AG09319 (cell line): ENCODE results near the gene RPS6KL1.

Experiments used
- DNase-seq: peaks from one replicate; pipeline ENCODE4 v3.0.0-alpha.2; 2010; ENCODE audit warnings: low read depth; ENCODE audit errors: extremely low read depth
- CTCF ChIP-seq: IDR thresholded peaks from 2 replicates; pipeline ENCODE4 v1.5.1; 2011; ENCODE audit warnings: low read depth, mild to moderate bottlenecking, inconsistent platforms, low read length, moderate library complexity

Gene RPS6KL1

GRCh38 chr14:74955229-74956026 lies 32.4 kb upstream of the RPS6KL1 start, which contains the start of gene PGF:
PGF (minus strand) TSS chr14:74955597; CDS start chr14:74955242, 355 bp downstream.
- DNase-seq = no peak
- no peak for TF ChIP-seq CTCF

- DNase-seq = no peak
These were observed 31.8 kb upstream of the RPS6KL1 start for GRCh38 chr14:74954947-74955228.

GRCh38 chr14:74954232-74954946 lies 31.3 kb upstream of the RPS6KL1 start:
- no peak for DNase-seq
- TF ChIP-seq CTCF = no peak

More at GRCh38 chr14:74954947-74955228, 31.8 kb upstream of the RPS6KL1 start:
- TF ChIP-seq CTCF = no peak

- DNase-seq = no peak
- no peak for TF ChIP-seq CTCF
These were observed 30.6 kb upstream of the RPS6KL1 start for GRCh38 chr14:74953686-74954085.

- TF ChIP-seq CTCF = peak; percentile 5
- no peak for DNase-seq
These were observed 29.8 kb upstream of the RPS6KL1 start for GRCh38 chr14:74952697-74953484.

- no peak for TF ChIP-seq CTCF
- DNase-seq = no peak
These were observed 29.2 kb upstream of the RPS6KL1 start for GRCh38 chr14:74952180-74952665.
